Measurements from ENCODE around the gene SPDYC.
"Not testable (repeated sequence)": the region's sequence is repeated elsewhere in the genome, so short reads cannot be mapped to it uniquely, and the experiment has no call there.

The SPDYC gene

GRCh38 chr11:65134240-65134951 is 35.6 kb upstream of the SPDYC start, which contains the start of gene SYVN1:
SYVN1 (minus strand) TSS chr11:65134519; CDS start chr11:65133601, 918 bp downstream.
- DNase-seq, result peak; percentile 92

GRCh38 chr11:65134952-65135632 is 34.9 kb upstream of the SPDYC start:
- DNase-seq, result peak; percentile 80

GRCh38 chr11:65135633-65136145 is 34.3 kb upstream of the SPDYC start:
- DNase-seq, result no peak

GRCh38 chr11:65136515-65137096 is 33.4 kb upstream of the SPDYC start:
- no peak for DNase-seq

- DNase-seq, result no peak
Measured at GRCh38 chr11:65141896-65142494, 28.0 kb upstream of the SPDYC start.

- no peak for DNase-seq
Measured at GRCh38 chr11:65147352-65148075, 22.5 kb upstream of the SPDYC start.

GRCh38 chr11:65148657-65149056 is 21.4 kb upstream of the SPDYC start:
- no peak for DNase-seq

GRCh38 chr11:65150131-65150508 is 19.9 kb upstream of the SPDYC start:
- not testable (repeated sequence) for DNase-seq

- DNase-seq, result no peak
Measured at GRCh38 chr11:65150509-65151299, 19.3 kb upstream of the SPDYC start.

- DNase-seq, result no peak
Measured at GRCh38 chr11:65151331-65151899, 18.6 kb upstream of the SPDYC start.

- no peak for DNase-seq
Measured at GRCh38 chr11:65152122-65152521, 17.9 kb upstream of the SPDYC start.

GRCh38 chr11:65156256-65156655 is 13.8 kb upstream of the SPDYC start:
- DNase-seq, result no peak

GRCh38 chr11:65156926-65157325 is 13.1 kb upstream of the SPDYC start:
- DNase-seq, result no peak

- DNase-seq, result no peak
Measured at GRCh38 chr11:65157336-65157735, 12.7 kb upstream of the SPDYC start.

GRCh38 chr11:65159012-65159411 is 11.0 kb upstream of the SPDYC start:
- DNase-seq, result no peak

GRCh38 chr11:65160643-65161042 is 9.4 kb upstream of the SPDYC start:
- DNase-seq, result no peak

- no peak for DNase-seq
Measured at GRCh38 chr11:65163684-65164083, 6.3 kb upstream of the SPDYC start.

GRCh38 chr11:65165410-65166317 is 4.4 kb upstream of the SPDYC start:
- DNase-seq, result no peak

GRCh38 chr11:65166893-65167292 is 3.1 kb upstream of the SPDYC start:
- no peak for DNase-seq

- DNase-seq, result no peak
Measured at GRCh38 chr11:65167656-65168055, 2.4 kb upstream of the SPDYC start.
